HEK293 (cell line): Measurements from ENCODE around the gene KY.

Experiments
- CTCF ChIA-PET: fragments of 350-600 bp; formaldehyde crosslinking; extraction: SDS; loops from one replicate; lab custom pipeline; 2021; ENCODE audit warnings: antibody characterized with exemption; lab: Yijun Ruan, JAX
- POLR2A ChIA-PET: fragments of 300-600 bp; formaldehyde crosslinking; extraction: SDS; loops from one replicate; lab custom pipeline; 2020; ENCODE audit warnings: antibody characterized with exemption, inconsistent platforms; lab: Yijun Ruan, JAX
- H3K27ac ChIP-seq: fragments of 200-500 bp; sonication (Bioruptor generic); 2 replicates; pipeline ENCODE4 v1.5.1; 2014; ENCODE audit warnings: low read depth, low read length, control low read depth, inconsistent platforms; ENCODE audit errors: extremely low read depth
- H3K36me3 ChIP-seq, 2 experiments: fragments of 200-500 bp in 1 of 2; sonication (Bioruptor generic) in 1 of 2; 1 replicate in 1 of 2; 2 replicates in 1 of 2; pipeline ENCODE4 v1.5.1; 2014 to 2017; ENCODE audit warnings: inconsistent platforms in 2 of 2, low read length in 2 of 2; ENCODE audit not compliant: control insufficient read depth in 2 of 2, insufficient read depth in 1 of 2
- H3K4me1 ChIP-seq: fragments of 200-500 bp; sonication (Bioruptor generic); 2 replicates; pipeline ENCODE4 v1.5.1; 2014; ENCODE audit warnings: mild to moderate bottlenecking, low read length, inconsistent platforms; ENCODE audit not compliant: control insufficient read depth, insufficient read depth
- H3K4me3 ChIP-seq: 2 replicates; pipeline ENCODE4 v1.5.1; 2011; ENCODE audit warnings: low read depth, mild to moderate bottlenecking, control low read depth, low read length, moderate library complexity
- H3K9me3 ChIP-seq: fragments of 200-500 bp; sonication (Bioruptor generic); 2 replicates; pipeline ENCODE4 v1.5.1; 2014; ENCODE audit warnings: low read depth, low read length, inconsistent platforms; ENCODE audit not compliant: control insufficient read depth, insufficient read depth
- BCL11A ChIP-seq: fragments of 450-650 bp; formaldehyde crosslinking; IDR thresholded peaks from 2 replicates; pipeline ENCODE4 v1.5.1; 2016; ENCODE audit warnings: low read depth, missing biosample characterization, missing genetic modification characterization
- BCL11B ChIP-seq: fragments of 450-650 bp; formaldehyde crosslinking; IDR thresholded peaks from 2 replicates; pipeline ENCODE4 v1.5.1; 2016; ENCODE audit warnings: low read depth, missing biosample characterization, missing genetic modification characterization
- BCL6B ChIP-seq: fragments of 450-650 bp; formaldehyde crosslinking; IDR thresholded peaks from 2 replicates; pipeline ENCODE4 v1.5.1; 2017; ENCODE audit warnings: missing biosample characterization, missing genetic modification characterization
- GFI1B ChIP-seq: fragments of 450-650 bp; formaldehyde crosslinking; IDR thresholded peaks from 2 replicates; pipeline ENCODE4 v1.5.1; 2016; ENCODE audit warnings: missing biosample characterization, missing genetic modification characterization
- GLIS2 ChIP-seq: fragments of 450-650 bp; formaldehyde crosslinking; IDR thresholded peaks from 2 replicates; pipeline ENCODE4 v1.5.1; 2016; ENCODE audit warnings: missing biosample characterization, missing genetic modification characterization
- HOXC10 ChIP-seq: sonication (generic); formaldehyde crosslinking; IDR thresholded peaks from 2 replicates; pipeline ENCODE4 v1.8.1; 2023; ENCODE audit warnings: mild to moderate bottlenecking, missing genetic modification reagents
- IKZF3 ChIP-seq: fragments of 450-650 bp; IDR thresholded peaks from 2 replicates; pipeline ENCODE4 v1.5.0; 2018; ENCODE audit warnings: missing biosample characterization, mild to moderate bottlenecking, missing genetic modification characterization, moderate library complexity
- INSM2 ChIP-seq: fragments of 450-650 bp; formaldehyde crosslinking; IDR thresholded peaks from 2 replicates; pipeline ENCODE4 v1.5.1; 2016; ENCODE audit warnings: missing biosample characterization, missing genetic modification characterization
- OSR2 ChIP-seq: fragments of 450-650 bp; formaldehyde crosslinking; IDR thresholded peaks from 2 replicates; pipeline ENCODE4 v1.5.1; 2016; ENCODE audit warnings: missing biosample characterization, missing genetic modification characterization
- PRDM4 ChIP-seq: fragments of 450-650 bp; formaldehyde crosslinking; IDR thresholded peaks from 2 replicates; pipeline ENCODE4 v1.5.1; 2017; ENCODE audit warnings: missing biosample characterization, missing genetic modification characterization
- TRIM28 ChIP-seq: IDR thresholded peaks from 2 replicates; pipeline ENCODE4 v1.6.1; 2011; ENCODE audit warnings: low read length, control low read depth, borderline replicate concordance
- ZBTB44 ChIP-seq: fragments of 450-650 bp; IDR thresholded peaks from 2 replicates; pipeline ENCODE4 v1.5.1; 2018; ENCODE audit warnings: missing biosample characterization, mild to moderate bottlenecking, missing genetic modification characterization
- ZNF121 ChIP-seq: fragments of 450-650 bp; formaldehyde crosslinking; IDR thresholded peaks from 2 replicates; pipeline ENCODE4 v1.5.1; 2016; ENCODE audit warnings: missing biosample characterization, missing genetic modification characterization
- ZNF146 ChIP-seq: fragments of 450-650 bp; formaldehyde crosslinking; IDR thresholded peaks from 2 replicates; pipeline ENCODE4 v1.5.1; 2016; ENCODE audit warnings: missing biosample characterization, missing genetic modification characterization
- ZNF18 ChIP-seq: fragments of 450-650 bp; formaldehyde crosslinking; IDR thresholded peaks from 2 replicates; pipeline ENCODE4 v1.5.1; 2016; ENCODE audit warnings: missing biosample characterization, missing genetic modification characterization
- ZNF280D ChIP-seq: fragments of 450-650 bp; formaldehyde crosslinking; IDR thresholded peaks from 2 replicates; pipeline ENCODE4 v1.5.1; 2016; ENCODE audit warnings: missing biosample characterization, missing genetic modification characterization
- ZNF416 ChIP-seq: fragments of 450-650 bp; formaldehyde crosslinking; IDR thresholded peaks from 2 replicates; pipeline ENCODE4 v1.5.1; 2016; ENCODE audit warnings: missing biosample characterization, missing genetic modification characterization
- ZNF48 ChIP-seq: fragments of 450-650 bp; formaldehyde crosslinking; IDR thresholded peaks from 2 replicates; pipeline ENCODE4 v1.5.1; 2016; ENCODE audit warnings: missing biosample characterization, missing genetic modification characterization
- ZNF529 ChIP-seq: fragments of 450-650 bp; formaldehyde crosslinking; IDR thresholded peaks from 2 replicates; pipeline ENCODE4 v1.5.1; 2017; ENCODE audit warnings: missing genetic modification characterization, missing biosample characterization; ENCODE audit not compliant: insufficient replicate concordance
- ZNF626 ChIP-seq: fragments of 450-650 bp; sonication (Bioruptor Pico); formaldehyde crosslinking; IDR thresholded peaks from 2 replicates; pipeline ENCODE4 v1.5.1; 2018; ENCODE audit warnings: missing biosample characterization, missing genetic modification characterization, inconsistent platforms
- ZSCAN18 ChIP-seq: fragments of 450-650 bp; formaldehyde crosslinking; IDR thresholded peaks from 2 replicates; pipeline ENCODE4 v1.5.1; 2016; ENCODE audit warnings: missing biosample characterization, missing genetic modification characterization
- ZSCAN4 ChIP-seq: fragments of 450-650 bp; formaldehyde crosslinking; IDR thresholded peaks from 2 replicates; pipeline ENCODE4 v1.5.1; 2017; ENCODE audit warnings: missing biosample characterization, missing genetic modification characterization

Gene KY

GRCh38 chr3:134567605-134568004 is 83.2 kb downstream of the KY start:
- ChIA-PET POLR2A (no interaction called here), CTCF (no interaction called here)
- H3K36me3 ChIP-seq: no peaks in the 10 kb centered on the region
- H3K9me3 ChIP-seq: no peaks in the 10 kb centered on the region
- no peak overlapping the region for H3K4me3 ChIP-seq
- H3K27ac ChIP-seq: no peak overlapping the region
- no peak for TF ChIP-seq TRIM28
- TF ChIP-seq ZNF280D (tag by site-specific recombination): no peak
- TF ChIP-seq ZNF626 (tag by site-specific recombination): no peak
- no peak for TF ChIP-seq PRDM4 (tag by site-specific recombination)
- TF ChIP-seq GFI1B (tag by site-specific recombination): no peak
- no peak for TF ChIP-seq ZNF416 (tag by site-specific recombination)
- no peak for TF ChIP-seq ZSCAN18 (tag by site-specific recombination)
- TF ChIP-seq BCL11A (tag by site-specific recombination): no peak
- TF ChIP-seq ZSCAN4 (tag by site-specific recombination): no peak
- no peak for TF ChIP-seq IKZF3 (tag by site-specific recombination)
- no peak for TF ChIP-seq ZNF121 (tag by site-specific recombination)
- TF ChIP-seq BCL6B: no peak
- H3K4me1 ChIP-seq: no peaks in the 10 kb centered on the region

GRCh38 chr3:134564991-134565390 is 85.8 kb downstream of the KY start:
- H3K27ac ChIP-seq: no peak overlapping the region
- no peak overlapping the region for H3K4me3 ChIP-seq
- no peaks in the 10 kb centered on the region for H3K36me3 ChIP-seq
- no peak for TF ChIP-seq INSM2 (tag by site-specific recombination)
- TF ChIP-seq BCL11B (tag by site-specific recombination): no peak
- TF ChIP-seq HOXC10 (CRISPR knock-in tag): no peak
- no peak for TF ChIP-seq GLIS2
- TF ChIP-seq ZNF18 (tag by site-specific recombination): no peak
- TF ChIP-seq OSR2 (tag by site-specific recombination): no peak
- TF ChIP-seq ZNF529: no peak
- no peak for TF ChIP-seq ZBTB44
- no peak for TF ChIP-seq ZNF146 (tag by site-specific recombination)
- TF ChIP-seq ZNF48 (tag by site-specific recombination): no peak
- no peaks in the 10 kb centered on the region for H3K9me3 ChIP-seq
- CTCF ChIA-PET: no interaction called here
- no peaks in the 10 kb centered on the region for H3K4me1 ChIP-seq
- POLR2A ChIA-PET: no interaction called here
